ENCODE measurements around the gene ADSL.

The ADSL gene

GRCh38 chr22:40420341-40421081 is 74.2 kb downstream of the ADSL start:
- DNase-seq: no peak

GRCh38 chr22:40421082-40421350 is 74.7 kb downstream of the ADSL start:
- no peak for DNase-seq

- no peak for DNase-seq
Observed at GRCh38 chr22:40421941-40422340, 75.6 kb downstream of the ADSL start.

GRCh38 chr22:40422558-40423309 is 76.4 kb downstream of the ADSL start:
- no peak for DNase-seq

- DNase-seq: no peak
Observed at GRCh38 chr22:40423310-40423688, 77.0 kb downstream of the ADSL start.

- DNase-seq: no peak
Observed at GRCh38 chr22:40423882-40424640, 77.8 kb downstream of the ADSL start.

- DNase-seq: no peak
Observed at GRCh38 chr22:40425082-40425481, 78.8 kb downstream of the ADSL start.

- DNase-seq: no peak
Observed at GRCh38 chr22:40426594-40427333, 80.5 kb downstream of the ADSL start.

- no peak for DNase-seq
Observed at GRCh38 chr22:40428796-40429195, 82.5 kb downstream of the ADSL start.

- no peak for DNase-seq
Observed at GRCh38 chr22:40429481-40429880, 83.2 kb downstream of the ADSL start.

GRCh38 chr22:40430991-40431390 is 84.7 kb downstream of the ADSL start:
- DNase-seq: no peak

GRCh38 chr22:40432157-40432556 is 85.9 kb downstream of the ADSL start:
- no peak for DNase-seq

- DNase-seq: no peak
Observed at GRCh38 chr22:40432625-40433024, 86.3 kb downstream of the ADSL start.

GRCh38 chr22:40433416-40434090 is 87.3 kb downstream of the ADSL start:
- no peak for DNase-seq

GRCh38 chr22:40434106-40434505 is 87.8 kb downstream of the ADSL start:
- no peak for DNase-seq

- no peak for DNase-seq
Observed at GRCh38 chr22:40434745-40435144, 88.4 kb downstream of the ADSL start.

GRCh38 chr22:40436505-40437431 is 90.5 kb downstream of the ADSL start:
- DNase-seq: no peak
